T47D (cell line): Measurements from ENCODE around the gene CDC42EP1.
"Not testable (repeated sequence)": the region's sequence is repeated elsewhere in the genome, so short reads cannot be mapped to it uniquely, and the experiment has no call there.

Source experiments
- DNase-seq, 2 experiments: peaks; one replicate each; pipeline versions ENCODE4 v3.0.0 to v3.0.0-alpha.2; 2011 to 2012; ENCODE audit warnings: low read depth in 1 of 2, low spot score in 1 of 2
- JUND ChIP-seq: IDR thresholded peaks from 2 replicates; pipeline ENCODE4 v1.6.1; 2012; ENCODE audit warnings: low read depth
- in situ Hi-C: cut with HindIII; loops from 2 replicates; pipeline ENCODE4 v1.10.0; 2016; ENCODE audit warnings: low sequenced_read_pairs, low pct_unique_long_range_greater_than_20kb

The CDC42EP1 gene

DNA sequence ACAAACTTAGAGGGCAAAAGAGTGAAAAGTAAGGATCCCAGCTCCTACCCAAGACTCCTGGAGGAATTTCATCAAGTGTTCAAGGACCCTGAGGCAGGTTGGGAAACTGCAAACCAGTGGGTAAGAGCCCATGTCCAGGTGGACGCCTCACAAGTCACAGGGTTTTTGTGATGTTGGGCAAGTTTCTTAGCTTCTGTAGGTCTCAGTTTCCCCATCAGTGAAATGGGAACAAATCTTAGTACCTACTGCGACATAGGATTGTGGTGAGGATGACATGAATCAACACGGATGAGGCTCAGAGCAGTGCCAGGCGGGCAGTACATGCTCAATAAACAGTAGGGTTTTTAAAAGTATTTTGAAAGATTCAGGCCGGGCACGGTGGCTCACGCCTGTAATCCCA, 17.3 kb upstream of the CDC42EP1 start:
- TF ChIP-seq JUND = no peak
- no peak for DNase-seq
- in situ Hi-C loops = no loop called here

DNA sequence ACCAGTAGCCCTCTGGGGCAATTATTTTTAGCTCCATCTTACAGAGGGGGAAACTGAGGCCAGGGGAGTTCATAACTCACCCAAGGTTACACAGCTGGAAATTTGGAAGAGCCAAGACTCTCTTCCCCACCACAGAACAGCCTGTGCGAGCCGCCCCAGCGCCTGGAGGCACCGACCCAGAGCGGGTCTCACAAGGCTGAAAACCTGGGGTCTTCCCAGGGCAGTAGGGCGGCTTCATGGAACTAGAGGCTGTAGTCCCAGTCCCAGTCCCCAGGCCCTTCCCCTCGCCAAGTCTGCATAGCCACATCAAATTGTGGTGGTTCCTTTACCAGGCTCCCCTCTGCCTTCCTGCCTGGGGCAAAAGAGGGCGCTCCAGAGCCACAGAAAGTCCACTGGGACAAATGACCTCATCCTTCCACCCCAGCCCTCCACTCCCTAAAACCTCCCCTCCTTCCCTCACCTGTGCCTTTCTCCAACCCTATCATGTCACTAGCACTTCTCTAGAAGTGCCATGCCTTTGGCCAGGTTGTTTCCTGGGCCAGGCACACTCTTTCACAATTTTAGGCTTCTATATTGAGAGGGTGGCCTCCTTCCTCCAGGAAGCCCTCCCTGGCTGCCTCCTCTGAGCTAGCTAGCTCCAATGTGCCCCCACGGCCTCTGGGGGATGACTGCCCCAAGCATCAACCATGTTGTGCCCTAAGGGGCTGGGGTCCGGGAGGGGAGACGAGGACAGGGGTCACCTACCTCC, 15.2 kb upstream of the CDC42EP1 start:
- peak; percentile 42 to 87 for DNase-seq
- in situ Hi-C loops = no loop called here
- no peak for TF ChIP-seq JUND

DNA sequence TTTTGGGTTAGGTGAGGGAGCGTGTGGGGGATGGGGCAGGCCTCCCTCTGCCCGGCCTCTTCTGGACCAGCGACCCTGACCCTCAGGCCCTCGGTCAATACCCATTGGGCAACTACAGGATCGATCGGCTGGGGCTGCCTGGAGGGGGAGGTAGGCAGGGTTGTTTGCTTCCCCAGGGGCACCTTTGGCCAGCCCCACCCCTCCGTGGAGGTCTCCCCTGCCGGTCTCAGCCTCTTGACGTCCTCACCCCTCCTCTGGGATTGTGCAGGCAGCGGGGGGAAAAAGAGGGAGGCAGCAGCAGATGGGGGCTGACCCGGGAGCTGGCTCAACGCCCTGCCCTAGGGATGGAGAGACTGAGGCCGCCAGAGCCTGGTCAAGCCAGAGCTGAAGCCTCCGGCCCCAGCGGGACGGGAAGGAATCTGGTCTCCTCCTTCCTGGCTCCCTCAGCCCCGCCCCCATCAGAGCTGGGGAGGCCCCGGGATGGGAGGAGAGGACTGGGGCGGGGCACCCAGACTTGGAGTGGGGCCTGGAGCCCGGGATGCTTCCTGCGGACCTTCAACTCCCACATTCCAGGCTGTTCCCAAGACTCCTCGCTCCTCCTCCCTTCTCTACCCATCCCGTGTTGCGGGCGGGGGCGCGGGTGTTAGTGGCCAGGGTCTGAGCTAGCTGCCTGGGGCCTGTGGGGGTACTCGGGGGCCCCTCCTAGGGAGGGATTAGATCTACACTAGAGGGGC, 14.4 kb upstream of the CDC42EP1 start:
- DNase-seq = peak; percentile 43 to 93
- in situ Hi-C loops = no loop called here
- TF ChIP-seq JUND = no peak

DNA sequence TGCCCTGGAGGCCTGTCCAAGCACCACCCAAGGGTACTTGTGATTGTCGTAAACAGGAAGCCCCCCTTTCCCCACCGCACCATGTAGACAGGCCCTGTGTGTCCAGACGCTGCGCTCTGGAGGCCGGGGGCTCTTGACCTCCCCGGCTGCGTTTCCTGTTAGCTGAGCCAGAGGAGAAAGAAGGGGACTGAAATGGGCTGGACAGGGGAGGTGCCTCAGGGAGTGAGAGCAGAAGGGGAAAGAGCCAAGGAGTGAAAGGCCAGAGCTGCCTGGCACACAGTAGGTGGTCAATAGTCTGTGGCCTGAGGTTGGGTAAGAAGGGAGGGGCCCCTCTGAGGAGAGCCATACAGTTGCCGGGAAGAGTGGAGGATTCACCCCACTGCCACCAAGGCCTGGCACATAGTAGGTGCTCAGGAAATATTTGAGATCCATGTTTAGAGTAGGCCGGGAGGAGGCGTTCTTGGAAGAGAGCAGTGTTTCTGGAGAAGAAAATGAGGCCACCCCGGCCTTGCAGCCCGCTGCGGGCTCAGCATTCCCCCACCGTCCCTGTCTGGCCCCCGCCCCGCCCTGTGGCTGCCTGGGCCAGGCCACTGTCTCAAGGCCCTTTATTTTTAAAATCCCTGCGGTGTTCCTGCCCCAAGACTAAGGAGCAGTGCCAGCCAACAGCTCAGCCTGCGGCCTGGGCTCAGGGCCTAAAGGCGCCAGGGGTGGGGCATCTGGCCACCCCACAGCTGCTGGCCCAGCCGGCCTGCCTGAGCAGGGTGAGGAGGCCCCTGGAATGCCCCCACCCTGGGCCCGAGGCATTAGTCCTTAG, 13.6 kb upstream of the CDC42EP1 start:
- no peak for TF ChIP-seq JUND
- in situ Hi-C loops = no loop called here
- no peak for DNase-seq

DNA sequence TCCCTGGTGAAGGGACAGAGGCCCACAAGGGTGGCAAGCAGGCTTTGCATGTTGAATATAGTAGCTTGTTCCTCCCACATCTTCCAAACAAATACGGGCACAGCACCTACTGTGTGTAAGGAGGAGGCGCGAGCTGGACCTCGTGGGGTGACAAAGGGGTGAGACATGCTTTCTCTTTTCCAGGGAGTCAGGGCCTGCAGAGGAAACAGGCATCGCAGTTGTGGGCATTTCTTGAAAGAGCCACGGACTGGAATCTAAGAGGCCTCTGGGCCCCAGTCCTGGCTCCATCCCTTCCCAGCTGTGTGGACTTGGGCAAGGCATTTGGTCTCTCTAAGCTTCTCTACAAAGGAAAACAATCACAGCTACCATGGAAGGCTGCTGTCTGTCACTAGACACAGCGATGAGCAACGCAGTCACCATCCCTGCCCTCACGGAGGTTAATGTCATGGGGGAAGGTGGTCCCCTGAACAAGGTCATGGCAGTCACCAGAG, 13.0 kb upstream of the CDC42EP1 start:
- TF ChIP-seq JUND = no peak
- in situ Hi-C loops = no loop called here
- DNase-seq = no peak

DNA sequence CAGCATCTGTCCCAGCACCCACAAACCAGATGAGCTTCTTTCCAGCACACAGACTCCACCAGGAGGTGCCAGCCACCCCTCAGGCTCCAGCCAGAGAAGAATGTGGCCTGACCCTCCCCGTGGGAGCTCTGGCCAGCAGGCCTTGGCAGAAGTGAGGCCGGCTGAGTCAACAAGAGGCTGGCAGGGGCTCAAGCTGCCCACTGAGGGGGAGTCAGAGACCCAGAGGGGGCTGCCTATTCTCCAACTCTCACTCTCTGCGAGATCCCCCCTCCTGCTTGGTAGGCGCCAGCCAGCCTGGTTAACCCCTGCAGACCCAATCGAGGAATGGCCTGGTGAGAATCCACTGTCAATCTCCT, 10.6 kb upstream of the CDC42EP1 start:
- no peak for TF ChIP-seq JUND
- DNase-seq = peak in 1 of 2 experiments; percentile 77
- in situ Hi-C loops = no loop called here

DNA sequence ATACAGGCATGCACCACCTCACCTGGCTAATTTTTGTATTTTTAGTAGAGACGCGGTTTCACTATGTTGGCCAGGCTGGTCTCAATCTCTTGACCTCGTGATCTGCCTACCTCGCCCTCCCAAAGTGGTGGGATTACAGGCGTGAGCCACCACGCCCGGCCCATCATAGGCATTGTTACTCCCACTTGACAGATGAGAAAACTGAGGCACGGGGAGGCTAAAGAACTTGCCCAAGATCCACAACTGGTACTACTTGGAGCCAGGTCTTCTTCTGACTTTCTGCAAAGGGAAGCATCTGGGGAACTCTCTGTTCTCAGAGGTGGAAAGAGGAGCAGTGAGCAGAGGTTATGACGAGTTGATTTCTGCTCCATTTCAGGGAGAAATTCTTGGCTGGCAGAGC, 9.4 kb upstream of the CDC42EP1 start:
- DNase-seq, in situ Hi-C loops: not testable (repeated sequence)

DNA sequence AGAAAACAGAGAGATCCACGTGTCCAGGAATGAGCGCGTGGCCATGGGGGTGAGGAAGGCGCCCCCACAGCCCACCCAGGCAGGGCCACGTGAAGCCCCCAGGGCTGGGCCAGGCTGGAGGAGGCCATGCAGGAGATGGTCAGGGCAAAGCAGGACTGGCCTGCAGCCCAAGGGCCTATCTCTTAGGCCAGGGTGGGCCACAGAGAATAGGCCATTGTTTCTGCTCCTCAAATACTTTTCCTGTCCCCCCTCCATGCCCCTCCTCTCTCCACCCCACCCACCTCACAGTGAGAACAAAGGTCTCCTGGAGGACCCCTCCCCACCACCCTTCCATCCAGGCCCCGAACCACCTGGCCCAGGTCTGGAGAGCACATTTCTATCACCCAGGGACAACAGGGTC, 8.3 kb upstream of the CDC42EP1 start:
- TF ChIP-seq JUND = no peak
- in situ Hi-C loops = no loop called here

DNA sequence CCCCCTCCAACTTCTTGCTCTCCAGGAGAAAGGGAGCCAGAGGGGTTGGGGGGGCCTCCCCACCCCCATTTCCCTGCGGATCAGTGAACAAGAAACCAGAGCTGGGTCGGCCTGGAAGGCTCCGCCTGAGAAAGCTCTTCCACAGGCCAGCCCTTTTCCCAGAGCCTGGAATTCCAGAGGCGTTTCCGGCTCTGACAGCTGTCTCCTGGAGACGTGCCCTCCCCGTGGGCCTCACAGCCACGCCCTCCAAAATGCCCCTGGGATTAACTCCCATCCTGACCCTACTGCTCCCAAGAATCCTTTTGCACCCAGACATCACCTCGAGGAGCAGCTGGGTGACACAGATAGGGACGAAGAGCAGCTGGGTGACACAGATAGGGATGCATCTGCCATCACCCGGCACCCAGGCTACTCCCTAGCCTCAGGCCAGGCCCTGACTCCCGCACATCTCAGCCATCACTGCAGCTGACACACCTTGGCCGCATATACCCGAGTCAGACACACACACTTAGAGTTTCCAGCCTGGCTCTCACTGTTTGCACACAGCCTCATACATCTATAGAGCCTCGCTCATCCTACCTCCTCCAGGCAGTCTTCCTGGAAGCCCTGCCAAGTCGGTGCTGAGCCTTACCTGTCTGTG, 7.6 kb upstream of the CDC42EP1 start:
- in situ Hi-C loops = no loop called here
- DNase-seq = no peak

More for the DNA sequence above, 8.3 kb upstream of the CDC42EP1 start:
- no peak for DNase-seq

DNA sequence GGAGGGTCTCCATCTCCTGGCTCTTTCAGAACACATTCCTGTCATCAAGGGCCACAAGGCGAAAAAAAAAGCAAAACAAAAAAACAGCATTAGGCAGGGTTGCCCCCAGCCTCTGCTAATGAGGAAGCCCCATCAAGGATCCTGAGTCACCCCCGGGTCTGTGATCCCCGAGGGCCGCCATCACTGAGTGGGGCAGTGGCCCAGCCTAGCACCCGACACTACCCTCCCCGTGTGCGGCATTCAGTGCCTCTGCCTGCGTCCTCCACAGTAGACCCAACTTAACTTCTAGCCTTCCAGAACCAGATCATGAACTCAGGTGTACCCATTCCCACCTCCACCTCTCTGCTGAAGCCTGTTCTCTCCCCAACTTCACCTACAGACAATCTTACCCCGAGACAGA, 6.6 kb upstream of the CDC42EP1 start:
- DNase-seq = no peak
- TF ChIP-seq JUND = no peak
- in situ Hi-C loops = no loop called here

More for the DNA sequence above, 7.6 kb upstream of the CDC42EP1 start:
- TF ChIP-seq JUND = no peak

DNA sequence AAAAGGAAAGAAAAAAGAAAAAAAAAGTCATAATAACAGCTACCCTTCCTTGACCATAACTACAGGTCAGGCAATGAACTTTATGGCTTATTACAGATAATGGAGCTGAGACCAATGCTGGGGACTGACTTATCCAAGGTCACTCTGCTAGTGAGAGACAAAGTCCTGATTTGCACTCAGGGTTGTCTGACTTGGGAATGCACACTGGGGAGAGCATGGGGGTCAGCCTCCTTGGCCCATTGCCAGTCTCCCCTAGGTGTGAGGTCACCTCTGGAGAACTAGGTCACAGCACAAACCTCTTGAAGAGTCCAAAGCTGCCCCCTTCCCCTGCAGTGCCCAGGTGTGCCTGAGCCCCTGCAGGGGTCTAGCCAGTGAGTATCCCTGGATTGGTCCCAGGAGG, 5.3 kb upstream of the CDC42EP1 start:
- in situ Hi-C loops = no loop called here
- TF ChIP-seq JUND = no peak
- no peak for DNase-seq

DNA sequence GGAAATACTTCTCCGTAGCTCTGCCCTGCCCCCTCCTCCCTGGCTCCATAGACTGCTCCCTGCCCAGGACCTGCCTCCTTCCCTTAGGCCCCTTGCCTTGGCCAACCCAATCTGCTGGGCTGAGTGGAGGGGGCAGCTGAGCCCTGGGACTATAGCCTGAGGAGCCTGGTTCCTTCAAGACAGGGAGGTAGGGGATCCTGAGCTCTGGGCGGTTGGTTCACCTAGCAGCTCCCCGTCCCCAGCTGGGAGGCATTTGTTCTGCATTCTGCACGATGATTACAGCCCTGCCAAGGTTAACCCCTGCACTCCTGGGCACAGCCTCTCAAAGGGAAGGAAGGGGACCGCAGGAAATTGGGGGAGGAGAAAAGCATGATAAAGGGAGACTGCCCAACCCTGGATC, 3.6 kb upstream of the CDC42EP1 start:
- no peak for TF ChIP-seq JUND
- no peak for DNase-seq
- in situ Hi-C loops = no loop called here
